Stimulated activated CD8-positive, alpha-beta memory T cell treated with anti-CD3 and anti-CD28 coated beads, Interleukin-12 subunit alpha, Interleukin-12 subunit beta, amount 100 ng/mL, for 1 hour (primary cell): ENCODE measurements around the gene CCDC85C.

ENCODE experiments used
- DNase-seq: peaks from one replicate; pipeline ENCODE4 v3.0.0-alpha.2; 2020; ENCODE audit warnings: low read depth

CCDC85C gene

DNA sequence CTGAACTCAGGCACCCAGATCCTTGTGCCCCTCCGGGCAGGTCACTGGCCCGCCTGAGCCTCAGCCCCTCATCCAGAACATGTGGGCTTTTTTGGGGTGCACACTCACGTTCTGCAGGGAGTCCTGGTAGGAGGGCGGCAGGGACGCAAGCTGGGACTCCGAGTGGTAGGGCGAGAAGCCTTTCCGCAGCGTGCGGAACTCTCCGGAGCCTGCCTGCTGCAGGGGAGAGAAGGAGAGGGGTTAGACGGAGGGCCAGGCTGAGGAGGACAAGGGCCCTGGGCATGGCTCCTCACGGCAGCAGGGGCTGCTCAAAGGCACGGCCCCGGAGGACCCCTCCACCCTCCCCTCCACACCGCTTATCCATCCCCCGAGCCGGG is 82.0 kb downstream of the CCDC85C start:
- DNase-seq = no peak

GRCh38 chr14:99521176-99522024 is 82.6 kb downstream of the CCDC85C start:
- DNase-seq = no peak

GRCh38 chr14:99520571-99521081 is 83.4 kb downstream of the CCDC85C start:
- DNase-seq = no peak

DNA sequence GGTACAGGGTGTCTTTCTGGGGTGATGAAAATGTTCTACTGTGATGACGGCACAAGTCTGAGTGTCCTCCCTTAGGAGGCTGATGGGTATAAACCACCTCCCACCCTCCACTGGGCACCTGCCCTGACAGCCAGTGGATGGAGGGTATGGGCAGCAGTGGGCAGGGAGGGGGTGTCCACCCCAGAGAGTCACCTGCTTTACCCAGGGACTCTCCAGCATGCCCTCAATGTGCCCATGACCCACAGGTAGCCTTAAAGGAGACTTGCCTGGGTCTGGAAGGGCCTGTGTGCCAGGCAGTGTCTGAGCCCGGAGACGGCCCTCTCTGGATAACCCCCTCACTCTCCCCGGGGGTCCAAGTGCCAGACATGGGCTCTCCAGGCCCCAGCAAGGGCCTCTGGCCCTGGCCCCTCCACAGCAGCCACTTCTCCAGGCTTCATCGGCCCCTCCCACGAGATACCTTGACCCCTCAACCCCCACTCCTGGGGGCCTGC is 84.0 kb downstream of the CCDC85C start:
- DNase-seq = no peak

GRCh38 chr14:99519347-99519881 is 84.6 kb downstream of the CCDC85C start:
- DNase-seq = no peak

DNA sequence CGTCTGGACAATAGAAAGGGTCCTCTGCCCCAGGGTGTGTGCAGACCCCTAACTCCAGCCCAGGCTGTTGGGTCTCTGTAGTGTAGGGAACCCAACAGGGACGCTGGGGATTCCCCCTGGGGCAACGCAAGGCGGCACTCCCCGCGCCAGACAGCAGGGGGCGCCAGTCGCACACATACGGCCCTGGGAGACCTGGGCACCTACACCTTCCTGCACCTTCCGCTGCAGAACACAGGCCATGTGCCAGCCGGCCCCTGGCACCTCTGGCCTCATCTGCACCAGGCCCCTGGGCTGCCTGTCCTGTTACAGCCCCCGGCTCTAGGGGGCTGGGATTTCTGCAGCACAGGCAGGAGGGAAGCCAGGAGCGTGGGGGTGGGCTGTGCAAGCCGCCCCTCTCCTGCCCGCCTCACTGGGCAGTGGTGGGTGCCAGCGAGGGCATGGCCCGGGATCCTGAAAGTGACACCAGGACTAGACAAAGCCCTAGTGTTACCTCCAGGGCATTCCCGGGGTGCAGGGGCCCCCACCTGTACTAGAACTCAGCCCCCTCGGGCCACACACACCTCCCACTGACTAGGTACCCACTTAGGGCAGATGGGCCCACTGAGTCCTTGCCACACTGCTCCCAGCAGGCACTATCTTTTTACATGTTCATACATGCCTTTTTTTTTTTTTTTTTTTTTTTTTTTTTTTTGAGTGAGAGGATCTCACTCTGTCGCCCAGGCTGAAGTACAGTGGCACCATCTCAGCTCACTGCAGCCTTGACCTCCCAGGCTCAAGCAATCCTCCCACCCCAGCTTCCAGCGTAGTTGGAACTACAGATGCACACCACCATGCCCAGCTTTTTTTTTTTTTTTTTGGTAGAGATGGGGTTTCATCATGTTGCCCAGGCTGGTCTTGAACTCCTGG is 85.3 kb downstream of the CCDC85C start:
- peak; percentile 71 for DNase-seq

GRCh38 chr14:99517643-99518381 is 86.2 kb downstream of the CCDC85C start:
- no peak for DNase-seq

DNA sequence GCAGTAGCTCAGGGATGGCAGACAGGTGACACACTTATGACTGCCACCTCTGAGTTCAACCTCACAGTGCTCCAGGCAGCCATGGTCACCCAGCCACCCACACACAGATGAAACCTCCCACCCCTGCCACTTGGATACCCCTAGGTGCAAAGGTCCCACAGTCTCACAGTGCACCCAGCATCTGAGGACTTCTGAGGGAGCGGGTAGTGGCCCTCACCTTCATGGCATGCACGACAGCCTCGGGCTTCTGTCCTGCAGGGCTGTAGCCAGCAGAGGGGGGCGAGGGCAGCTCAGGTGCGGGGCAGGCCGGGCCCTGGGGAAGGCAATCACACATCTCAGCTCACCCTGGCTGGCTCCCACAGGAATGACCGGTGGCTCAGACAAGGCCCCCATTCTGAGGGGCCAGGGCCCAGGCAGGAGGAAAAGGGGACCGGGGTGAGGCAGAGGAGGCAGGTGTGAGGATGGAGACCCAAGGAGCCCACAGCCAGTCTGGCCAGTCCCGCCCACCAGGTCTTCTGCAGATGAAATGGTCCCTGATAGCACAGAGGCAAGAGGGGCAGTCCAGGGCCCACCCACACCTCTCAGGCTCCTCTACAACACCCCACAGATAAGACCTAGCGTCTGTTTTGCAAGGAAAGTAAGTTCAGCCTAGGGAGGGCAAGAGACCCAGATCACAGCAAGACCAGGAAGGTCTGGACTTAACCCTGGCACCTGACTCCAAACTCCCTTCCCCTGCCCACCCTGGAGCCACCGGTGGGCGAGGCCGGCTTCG is 87.0 kb downstream of the CCDC85C start:
- DNase-seq = no peak

DNA sequence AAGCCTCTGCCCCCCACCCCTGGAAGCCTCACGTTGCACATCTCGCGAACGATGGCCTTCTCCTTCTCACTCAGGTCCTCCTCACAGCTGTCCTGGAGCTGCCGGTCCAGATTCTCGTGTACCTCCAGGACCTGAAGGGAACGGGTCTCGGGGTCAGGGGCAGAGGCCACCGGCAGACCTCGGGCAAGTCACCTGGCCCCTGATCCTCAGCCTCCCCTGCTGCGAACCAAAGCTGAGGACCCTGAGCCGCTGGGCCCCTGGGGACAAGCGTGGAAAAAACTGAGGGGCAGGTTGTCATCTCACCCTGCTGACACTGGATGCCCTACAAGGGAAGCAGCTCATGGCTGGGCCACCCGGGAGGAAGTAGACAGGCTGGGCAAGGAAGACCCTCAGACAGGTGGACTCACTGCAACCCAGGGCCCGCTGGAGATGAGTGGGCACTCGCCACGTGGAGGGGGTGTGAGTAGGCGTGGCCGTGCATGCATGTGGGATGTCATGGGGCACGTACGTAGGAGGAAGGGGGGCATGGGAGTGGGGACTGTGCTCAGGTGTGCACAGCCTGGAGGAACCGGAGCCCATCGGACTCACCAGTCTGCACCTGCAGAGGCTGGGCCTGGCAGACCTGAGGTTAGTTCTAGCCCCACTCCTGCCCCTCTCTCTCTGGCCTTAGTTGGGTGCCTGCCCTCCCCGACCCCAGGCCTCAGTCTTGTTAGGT is 87.7 kb downstream of the CCDC85C start:
- DNase-seq = no peak

GRCh38 chr14:99515301-99516155 is 88.5 kb downstream of the CCDC85C start:
- no peak for DNase-seq

DNA sequence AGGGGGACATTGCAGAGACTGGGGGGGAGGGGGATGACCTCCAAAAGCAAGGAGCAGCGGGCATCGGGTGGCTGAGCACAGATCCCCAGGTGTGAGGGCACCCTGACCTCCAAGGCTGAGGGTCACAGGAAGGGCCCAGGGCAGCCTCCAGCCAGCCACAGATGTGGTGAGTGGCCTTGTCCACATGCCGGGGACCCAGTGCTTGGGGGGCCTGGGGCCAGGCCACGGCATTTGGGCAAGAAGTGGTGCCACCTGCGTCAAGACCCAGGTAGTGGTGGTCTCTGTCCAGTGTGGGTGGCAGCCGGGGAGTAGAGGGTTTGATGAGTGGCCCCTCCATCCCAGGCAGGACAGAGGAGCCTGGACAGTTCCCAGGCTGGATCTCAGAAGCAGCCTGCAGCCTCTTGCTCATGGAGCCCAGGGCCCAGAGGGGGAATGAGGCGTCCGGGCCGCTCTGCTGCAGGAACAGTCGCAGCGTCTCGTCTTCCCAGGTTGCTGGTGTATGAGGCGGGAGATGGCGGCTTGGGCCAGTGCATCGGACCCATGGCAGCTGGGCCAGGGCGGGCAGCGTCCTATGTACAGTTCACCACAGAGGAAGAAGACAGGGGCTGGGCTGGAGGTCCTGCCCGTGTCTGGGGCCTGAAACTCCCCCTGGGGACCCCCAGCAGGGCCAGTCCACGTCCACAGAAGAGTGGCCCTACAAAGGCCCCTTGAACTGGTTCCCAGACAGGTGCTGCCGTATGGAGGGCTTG is 89.3 kb downstream of the CCDC85C start:
- no peak for DNase-seq

- no peak for DNase-seq
Observed at GRCh38 chr14:99513946-99514551, 90.0 kb downstream of the CCDC85C start.

DNA sequence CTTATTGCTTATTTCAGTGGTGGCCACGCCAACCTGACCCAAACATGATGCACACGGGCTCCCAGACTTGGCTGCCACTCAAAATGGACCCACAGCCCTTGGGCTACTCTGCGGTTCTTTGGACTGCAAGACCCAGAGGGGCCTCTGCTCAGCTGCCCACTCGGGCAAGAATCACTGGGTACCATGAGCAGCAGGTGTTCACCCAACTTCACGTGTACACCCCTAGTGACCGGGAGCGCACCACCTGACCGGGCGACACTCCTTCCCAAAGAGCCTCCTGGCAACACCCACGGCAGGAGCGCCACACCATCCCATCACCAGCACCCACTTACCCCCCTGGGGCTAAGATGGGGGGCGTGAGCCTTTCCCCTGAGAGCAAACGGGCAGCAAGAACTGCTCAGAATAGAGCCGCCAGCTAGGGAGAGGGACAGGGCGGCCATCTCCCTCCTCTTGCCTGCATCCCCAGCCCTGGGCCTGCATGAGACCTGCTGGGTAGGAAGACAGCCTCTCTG is 90.8 kb downstream of the CCDC85C start:
- no peak for DNase-seq

DNA sequence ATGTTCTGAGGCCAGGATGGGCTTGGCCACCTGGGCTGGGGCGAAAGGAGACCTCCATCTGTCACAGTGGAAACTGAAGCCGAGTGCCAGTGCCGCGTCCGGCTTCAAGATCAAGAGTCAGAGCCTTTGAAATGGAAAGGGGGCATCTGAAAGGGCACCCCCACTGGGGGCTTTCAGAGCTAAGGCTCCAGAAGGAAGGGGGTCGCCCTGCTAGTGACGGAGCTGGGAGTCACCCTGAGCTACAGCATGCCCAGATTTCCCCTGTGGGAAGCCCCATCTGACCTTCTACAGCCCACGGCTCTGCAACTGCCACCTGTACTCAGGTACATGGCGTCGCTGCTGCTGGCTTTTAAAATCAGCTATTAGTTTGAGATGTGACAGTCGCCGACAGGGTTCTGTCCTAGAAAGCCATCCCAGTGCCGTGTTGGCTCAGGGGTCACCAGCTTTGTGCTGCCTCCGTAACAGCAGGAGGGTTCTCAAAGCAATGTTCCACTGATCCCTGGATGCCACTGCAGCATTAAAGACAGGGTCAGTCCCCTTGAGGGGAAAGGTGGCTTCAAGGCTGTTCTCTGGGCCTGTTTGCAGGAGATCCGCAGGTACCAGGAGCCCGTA is 91.3 kb downstream of the CCDC85C start:
- DNase-seq = no peak

GRCh38 chr14:99512110-99512449 is 91.9 kb downstream of the CCDC85C start:
- no peak for DNase-seq

DNA sequence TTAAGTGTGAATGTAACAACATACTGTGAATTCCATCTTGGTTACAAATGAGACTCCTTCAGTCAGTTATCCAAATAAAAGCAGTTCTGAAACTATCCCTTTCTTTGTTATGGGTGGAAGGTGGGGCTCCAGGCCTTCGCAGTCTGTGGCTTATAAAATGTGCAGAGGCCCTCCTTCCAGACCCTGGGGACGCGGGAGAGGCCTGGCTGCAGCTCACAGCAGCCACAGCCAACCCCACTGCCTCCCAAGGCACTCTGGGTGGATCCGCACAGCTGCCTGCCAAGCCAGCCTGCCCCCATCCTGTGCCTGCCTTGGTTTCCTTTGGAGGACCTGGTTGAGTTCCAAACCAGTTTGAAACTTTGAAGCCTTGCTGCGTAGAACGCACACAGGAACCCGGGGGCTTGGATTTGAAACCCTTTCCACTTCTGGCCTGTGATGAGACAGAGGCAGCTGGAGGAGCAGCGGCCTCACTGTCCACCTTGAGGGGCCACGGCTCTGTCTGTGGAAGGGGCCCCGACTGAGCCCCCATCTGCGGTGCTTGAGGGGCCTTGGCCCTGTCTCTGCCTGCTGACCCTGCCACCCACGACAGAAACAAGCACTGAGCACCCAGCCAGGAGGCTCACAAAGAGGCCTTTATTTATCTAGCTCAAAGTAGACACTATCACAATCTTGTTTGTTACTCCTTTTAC is 92.4 kb downstream of the CCDC85C start:
- no peak for DNase-seq

DNA sequence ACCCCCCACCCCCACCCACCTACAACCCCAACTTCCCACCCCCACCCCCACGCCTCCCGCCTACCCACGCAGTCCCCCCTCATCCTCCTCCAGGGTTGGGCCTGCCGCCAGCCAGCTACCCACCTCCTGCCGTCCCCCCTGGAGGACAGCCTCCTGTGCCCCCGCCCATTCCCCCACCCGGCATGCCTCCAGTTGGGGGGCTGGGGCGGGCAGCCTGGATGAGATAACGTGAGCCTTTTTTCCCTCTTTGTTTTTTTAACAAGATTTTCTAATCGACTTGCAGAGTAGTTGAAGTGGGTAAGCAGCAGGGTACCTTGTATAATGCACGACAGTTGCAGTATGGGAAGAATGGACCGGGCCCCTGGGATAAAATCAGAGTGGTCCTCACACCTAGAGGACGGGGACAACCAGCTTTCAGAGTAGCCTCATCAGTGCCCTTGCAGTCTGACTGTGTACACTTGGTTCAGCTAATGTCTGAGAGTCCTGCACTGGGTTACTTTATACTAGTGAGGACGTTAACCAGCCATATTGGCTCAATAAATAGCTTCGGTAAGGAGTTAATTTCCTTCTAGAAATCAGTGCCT is 93.4 kb downstream of the CCDC85C start:
- DNase-seq = no peak
